ENCODE measurements around the gene PCCA.

DNA sequence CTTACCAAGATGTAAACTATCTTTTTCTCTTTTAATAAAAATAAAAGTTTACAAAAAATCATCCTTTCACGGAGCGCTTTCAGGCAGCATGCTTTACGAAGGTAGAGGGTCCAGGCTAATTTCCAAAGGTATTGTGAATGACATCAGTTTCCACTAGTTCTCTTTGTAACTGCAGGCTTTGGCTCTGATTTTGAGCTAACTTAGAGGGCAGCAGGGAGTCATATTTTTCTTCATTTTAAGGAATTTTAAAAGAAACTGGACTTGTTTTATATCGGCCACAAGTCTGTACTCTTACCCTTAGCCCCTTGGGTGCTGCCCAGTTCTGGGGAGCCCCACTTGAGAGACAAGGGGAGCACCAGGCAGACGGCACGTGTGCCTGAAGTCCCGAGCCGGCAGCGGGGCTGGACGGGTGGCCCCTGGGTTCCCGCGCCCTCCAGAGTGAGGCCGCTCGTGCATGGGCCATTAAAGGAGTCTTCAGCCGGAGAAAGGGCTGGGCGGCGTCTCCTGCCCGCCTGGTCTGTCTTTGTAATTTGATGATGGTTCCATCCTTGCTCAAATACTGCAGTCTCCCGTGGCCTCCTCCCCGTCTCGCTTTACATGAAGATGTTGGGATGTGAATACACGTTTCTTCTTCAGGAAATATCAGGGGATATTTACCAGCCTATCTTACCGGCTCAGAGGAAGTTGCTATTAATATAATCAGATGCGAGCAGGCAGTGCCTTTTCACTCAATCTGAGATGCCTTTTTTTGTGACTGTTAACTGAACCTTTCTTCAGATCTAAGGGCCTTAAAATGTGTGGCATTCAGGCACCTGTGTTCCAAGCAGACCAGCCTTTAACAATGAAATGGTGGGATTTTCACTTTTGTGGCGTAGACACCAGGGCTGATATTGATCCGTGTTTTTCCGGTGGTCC, 432.3 kb downstream of the PCCA start:
- TF ChIP-seq POLR2A (IDR thresholded peaks at IDR 0.05) = no peak
- TF ChIP-seq, protein P1, sequence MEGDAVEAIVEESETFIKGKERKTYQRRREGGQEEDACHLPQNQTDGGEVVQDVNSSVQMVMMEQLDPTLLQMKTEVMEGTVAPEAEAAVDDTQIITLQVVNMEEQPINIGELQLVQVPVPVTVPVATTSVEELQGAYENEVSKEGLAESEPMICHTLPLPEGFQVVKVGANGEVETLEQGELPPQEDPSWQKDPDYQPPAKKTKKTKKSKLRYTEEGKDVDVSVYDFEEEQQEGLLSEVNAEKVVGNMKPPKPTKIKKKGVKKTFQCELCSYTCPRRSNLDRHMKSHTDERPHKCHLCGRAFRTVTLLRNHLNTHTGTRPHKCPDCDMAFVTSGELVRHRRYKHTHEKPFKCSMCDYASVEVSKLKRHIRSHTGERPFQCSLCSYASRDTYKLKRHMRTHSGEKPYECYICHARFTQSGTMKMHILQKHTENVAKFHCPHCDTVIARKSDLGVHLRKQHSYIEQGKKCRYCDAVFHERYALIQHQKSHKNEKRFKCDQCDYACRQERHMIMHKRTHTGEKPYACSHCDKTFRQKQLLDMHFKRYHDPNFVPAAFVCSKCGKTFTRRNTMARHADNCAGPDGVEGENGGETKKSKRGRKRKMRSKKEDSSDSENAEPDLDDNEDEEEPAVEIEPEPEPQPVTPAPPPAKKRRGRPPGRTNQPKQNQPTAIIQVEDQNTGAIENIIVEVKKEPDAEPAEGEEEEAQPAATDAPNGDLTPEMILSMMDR (IDR thresholded peaks at IDR 0.05) = no peak
- no peak for TF ChIP-seq EP300 (IDR thresholded peaks at IDR 0.05)
